Natural killer cell (primary cell): ENCODE measurements around the gene WDR45B. TPM values are rescaled to one million over a fixed set of nuclear protein-coding genes. Genes with fewer than 3 reads are reported as not detected.

Experiments
- ATAC-seq, 3 donors: fragments of 150-1000 bp in 2 of 3; fragments of 200-7000 bp in 1 of 3; cut with Tn5 transposase; 1 replicate in 1 of 3; 2 replicates in 2 of 3; pipeline ENCODE4 v1.10.0; 2021; ENCODE audit warnings: mild to moderate bottlenecking in 2 of 3, moderate library complexity in 2 of 3
- DNase-seq, 2 donors: peaks; one replicate each; pipeline versions ENCODE4 v3.0.0 to v3.0.0-alpha.2; 2013 to 2021; ENCODE audit warnings: mixed read lengths in 1 of 2
- H3K27ac ChIP-seq: one replicate; pipeline ENCODE4 v1.5.1; 2013; ENCODE audit warnings: mild to moderate bottlenecking, low read length
- H3K27me3 ChIP-seq: one replicate; pipeline ENCODE4 v1.6.1; 2013; ENCODE audit warnings: low read length; ENCODE audit not compliant: control insufficient read depth, insufficient read depth
- H3K36me3 ChIP-seq: one replicate; pipeline ENCODE4 v1.6.1; 2013; ENCODE audit warnings: low read length; ENCODE audit not compliant: control insufficient read depth, insufficient read depth
- H3K4me1 ChIP-seq: one replicate; pipeline ENCODE4 v1.6.1; 2013; ENCODE audit warnings: low read length; ENCODE audit not compliant: control insufficient read depth, insufficient read depth
- H3K4me3 ChIP-seq: one replicate; pipeline ENCODE4 v1.5.1; 2013; ENCODE audit warnings: low read length
- H3K9me3 ChIP-seq: one replicate; pipeline ENCODE4 v1.6.1; 2013; ENCODE audit warnings: low read length; ENCODE audit not compliant: control insufficient read depth, insufficient read depth
- H3K27ac Mint-ChIP-seq, 2 donors: one replicate each; pipeline ENCODE4 v1.8.0; 2022; ENCODE audit warnings: mild to moderate bottlenecking in 2 of 2, mixed read lengths in 2 of 2, moderate library complexity in 1 of 2
- H3K27me3 Mint-ChIP-seq, 2 donors: one replicate each; pipeline ENCODE4 v1.8.0; 2022; ENCODE audit warnings: low read depth in 2 of 2, mixed read lengths in 2 of 2
- H3K36me3 Mint-ChIP-seq: one replicate; pipeline ENCODE4 v1.8.0; 2022; ENCODE audit warnings: mixed read lengths
- H3K4me1 Mint-ChIP-seq, 2 donors: one replicate each; pipeline ENCODE4 v1.8.0; 2022; ENCODE audit warnings: mixed read lengths in 2 of 2
- H3K4me3 Mint-ChIP-seq: one replicate; pipeline ENCODE4 v1.8.0; 2022; ENCODE audit warnings: mild to moderate bottlenecking, moderate library complexity, mixed read lengths
- H3K9me3 Mint-ChIP-seq, 2 donors: one replicate each; pipeline ENCODE4 v1.8.0; 2022; ENCODE audit warnings: mixed read lengths in 2 of 2
- WGBS: methylation state at CpG from one replicate; pipeline ENCODE4 v1.1.7; 2013; ENCODE audit warnings: missing lambda C conversion rate; ENCODE audit not compliant: insufficient coverage; 5-methylcytosine and 5-hydroxymethylcytosine counted together
- intact Hi-C: fragments of 100-400 bp; cut with micrococcal nuclease; formaldehyde crosslinking; loops from one replicate; pipeline ENCODE4 v1.14.2; 2022
- total RNA-seq, 4 donors: library from RNA; stranded (reverse); fragments of 120-200 nt in 1 of 4; gene quantifications; one replicate each; pipeline versions ENCODE4 v1.2.3 to v1.2.4, GENCODE V29; 2013 to 2022
- TF ChIP-seq, protein P1 (sequence below): fragments of 200-600 bp; IDR thresholded peaks from one replicate; pipeline ENCODE4 v1.8.0; 2022; ENCODE audit warnings: antibody characterized with exemption

WDR45B gene
- total RNA-seq, 3 donors from 2014 or later (not counting 1 experiment from before 2014, with no cell fraction given), result 81.8 to 112 (median 94.6) TPM

GRCh38 chr17:82594571-82594970 is 53.7 kb downstream of the WDR45B start:
- Histone ChIP-seq H3K4me1 (peaks cover 52% of the 10 kb centered on the region), H3K36me3 (peaks cover under 1% of the 10 kb centered on the region), H3K4me3 (no peak overlapping the region), H3K27me3 (no peaks in the 10 kb centered on the region), H3K27ac (no peak overlapping the region), H3K9me3 (no peaks in the 10 kb centered on the region)
- TF ChIP-seq, protein P1, sequence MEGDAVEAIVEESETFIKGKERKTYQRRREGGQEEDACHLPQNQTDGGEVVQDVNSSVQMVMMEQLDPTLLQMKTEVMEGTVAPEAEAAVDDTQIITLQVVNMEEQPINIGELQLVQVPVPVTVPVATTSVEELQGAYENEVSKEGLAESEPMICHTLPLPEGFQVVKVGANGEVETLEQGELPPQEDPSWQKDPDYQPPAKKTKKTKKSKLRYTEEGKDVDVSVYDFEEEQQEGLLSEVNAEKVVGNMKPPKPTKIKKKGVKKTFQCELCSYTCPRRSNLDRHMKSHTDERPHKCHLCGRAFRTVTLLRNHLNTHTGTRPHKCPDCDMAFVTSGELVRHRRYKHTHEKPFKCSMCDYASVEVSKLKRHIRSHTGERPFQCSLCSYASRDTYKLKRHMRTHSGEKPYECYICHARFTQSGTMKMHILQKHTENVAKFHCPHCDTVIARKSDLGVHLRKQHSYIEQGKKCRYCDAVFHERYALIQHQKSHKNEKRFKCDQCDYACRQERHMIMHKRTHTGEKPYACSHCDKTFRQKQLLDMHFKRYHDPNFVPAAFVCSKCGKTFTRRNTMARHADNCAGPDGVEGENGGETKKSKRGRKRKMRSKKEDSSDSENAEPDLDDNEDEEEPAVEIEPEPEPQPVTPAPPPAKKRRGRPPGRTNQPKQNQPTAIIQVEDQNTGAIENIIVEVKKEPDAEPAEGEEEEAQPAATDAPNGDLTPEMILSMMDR, result no peak
- WGBS, result 97% methylated on average over 11 of the region's 11 CpGs
- peak overlapping the region; percentile 97 to 98 for H3K27ac Mint-ChIP-seq
- no peaks in the 10 kb centered on the region for H3K27me3 Mint-ChIP-seq
- no peaks in the 10 kb centered on the region for H3K36me3 Mint-ChIP-seq
- DNase-seq (no peak), ATAC-seq (no peak)
- intact Hi-C loops, result no loop called here
- no peaks in the 10 kb centered on the region for H3K9me3 Mint-ChIP-seq
- H3K4me3 Mint-ChIP-seq, result no peak overlapping the region
- H3K4me1 Mint-ChIP-seq, result peaks cover 33 to 46% of the 10 kb centered on the region in 2 donors

- Mint-ChIP-seq H3K4me3 (peak overlapping the region; percentile 79), H3K36me3 (no peaks in the 10 kb centered on the region), H3K27ac (peak overlapping the region; percentile 97 to 98), H3K27me3 (no peaks in the 10 kb centered on the region), H3K9me3 (no peaks in the 10 kb centered on the region), H3K4me1 (peaks cover 33 to 46% of the 10 kb centered on the region in 2 donors)
- ATAC-seq, result peak in 2 of 3 donors; percentile 4 to 24
- Histone ChIP-seq H3K36me3 (no peaks in the 10 kb centered on the region), H3K4me1 (peaks cover 52% of the 10 kb centered on the region), H3K27me3 (no peaks in the 10 kb centered on the region), H3K9me3 (no peaks in the 10 kb centered on the region), H3K4me3 (peak overlapping the region; percentile 40), H3K27ac (peak overlapping the region; percentile 86)
- peak; percentile 35 to 39 for DNase-seq
- 61% methylated on average over 29 of the region's 29 CpGs for WGBS
- TF ChIP-seq, protein P1, result no peak
- intact Hi-C loops, result loop anchor here (2.0 kb wide), 1 partner anchor 55 kb away; the partner anchor contains the start of gene WDR45B
Measured at GRCh38 chr17:82593590-82594087, 54.6 kb downstream of the WDR45B start.

- no peaks in the 10 kb centered on the region for H3K9me3 ChIP-seq
- H3K4me3 ChIP-seq, result peak overlapping the region; percentile 40
- no peaks in the 10 kb centered on the region for H3K9me3 Mint-ChIP-seq
- DNase-seq (peak; percentile 56 to 80), ATAC-seq (peak; percentile 39 to 57 (median 54))
- TF ChIP-seq, protein P1, result no peak
- peak overlapping the region; percentile 86 for H3K27ac ChIP-seq
- H3K4me1 ChIP-seq, result peaks cover 52% of the 10 kb centered on the region
- no peaks in the 10 kb centered on the region for H3K27me3 Mint-ChIP-seq
- peaks cover 33 to 46% of the 10 kb centered on the region in 2 donors for H3K4me1 Mint-ChIP-seq
- H3K27ac Mint-ChIP-seq, result peak overlapping the region; percentile 97 to 98
- no peaks in the 10 kb centered on the region for H3K36me3 Mint-ChIP-seq
- WGBS, result 12% methylated on average over 29 of the region's 29 CpGs
- no peaks in the 10 kb centered on the region for H3K36me3 ChIP-seq
- no peaks in the 10 kb centered on the region for H3K27me3 ChIP-seq
- peak overlapping the region; percentile 79 for H3K4me3 Mint-ChIP-seq
- intact Hi-C loops, result loop anchor here (2.0 kb wide), 1 partner anchor 56 kb away; the partner anchor contains the start of gene WDR45B
Measured at GRCh38 chr17:82592767-82593589, 55.3 kb downstream of the WDR45B start.
